ENCODE data around the gene MYH6.

MYH6 gene

GRCh38 chr14:23353433-23353780, 54.7 kb downstream of the MYH6 start:
- DNase-seq = no peak

- no peak for DNase-seq
Measured at GRCh38 chr14:23352506-23353432, 55.3 kb downstream of the MYH6 start, which contains the start of gene SLC22A17. Gene SLC22A17, minus strand, starts transcription at chr14:23352887.

GRCh38 chr14:23351681-23352505, 56.2 kb downstream of the MYH6 start:
- no peak for DNase-seq

- no peak for DNase-seq
Measured at GRCh38 chr14:23349156-23349845, 58.8 kb downstream of the MYH6 start.

- no peak for DNase-seq
Measured at GRCh38 chr14:23348297-23348655, 59.8 kb downstream of the MYH6 start.

- DNase-seq = no peak
Measured at GRCh38 chr14:23347406-23348296, 60.4 kb downstream of the MYH6 start.

GRCh38 chr14:23346693-23347405, 61.2 kb downstream of the MYH6 start:
- no peak for DNase-seq

- DNase-seq = no peak
Measured at GRCh38 chr14:23345987-23346692, 61.9 kb downstream of the MYH6 start.

- DNase-seq = no peak
Measured at GRCh38 chr14:23344481-23344880, 63.6 kb downstream of the MYH6 start.

GRCh38 chr14:23339506-23340268, 68.4 kb downstream of the MYH6 start:
- DNase-seq = no peak

GRCh38 chr14:23335623-23336022, 72.5 kb downstream of the MYH6 start:
- DNase-seq = no peak

Measured in NCI-H187 treated with DMSO at 0.1 percent for 48 hours (cell line).